Mononuclear cell (primary cell): ENCODE results near the gene ABCC8. TPM values are rescaled to one million over a fixed set of nuclear protein-coding genes. Genes with fewer than 3 reads are reported as not detected.

Experiments
- H3K27me3 ChIP-seq: 2 replicates; pipeline ENCODE4 v1.6.0; 2011; ENCODE audit warnings: low read length, control low read depth; ENCODE audit not compliant: insufficient read depth
- H3K4me1 ChIP-seq: 2 replicates; pipeline ENCODE4 v1.5.1; 2011; ENCODE audit warnings: mild to moderate bottlenecking, low read length, control low read depth; ENCODE audit not compliant: insufficient read depth
- H3K4me3 ChIP-seq: 2 replicates; pipeline ENCODE4 v1.5.1; 2011; ENCODE audit warnings: mild to moderate bottlenecking, low read length, moderate library complexity
- H3K9me3 ChIP-seq: 2 replicates; pipeline ENCODE4 v1.5.1; 2011; ENCODE audit warnings: low read depth, mild to moderate bottlenecking, control low read depth, low read length
- total RNA-seq: library from RNA; depleted of rRNA; stranded (reverse); fragments of >200 nt; gene quantifications from one replicate; pipeline ENCODE4 v1.2.3, GENCODE V29; 2012

The ABCC8 gene
- under 0.01 TPM for total RNA-seq

- Histone ChIP-seq H3K27me3 (peaks cover 42% of the 10 kb centered on the region), H3K4me3 (no peak within 1 kb of the TSS), H3K4me1 (no peaks in the 10 kb centered on the region), H3K9me3 (no peaks in the 10 kb centered on the region)
These were observed at the start of gene ABCC8 for GRCh38 chr11:17476317-17477083. Gene ABCC8, minus strand, starts transcription at chr11:17476845. Its CDS starts 69 bp downstream, at chr11:17476776.

- Histone ChIP-seq H3K27me3 (no peaks in the 10 kb centered on the region), H3K9me3 (no peaks in the 10 kb centered on the region), H3K4me3 (no peak overlapping the region), H3K4me1 (no peaks in the 10 kb centered on the region)
These were observed 49.7 kb upstream of the ABCC8 start for GRCh38 chr11:17526326-17526725.

- no peaks in the 10 kb centered on the region for H3K27me3 ChIP-seq
- H3K4me3 ChIP-seq = no peak overlapping the region
- no peaks in the 10 kb centered on the region for H3K9me3 ChIP-seq
- no peaks in the 10 kb centered on the region for H3K4me1 ChIP-seq
These were observed 48.9 kb upstream of the ABCC8 start for GRCh38 chr11:17525570-17525969.

GRCh38 chr11:17524221-17524620 is 47.6 kb upstream of the ABCC8 start:
- Histone ChIP-seq H3K4me1 (no peaks in the 10 kb centered on the region), H3K27me3 (no peaks in the 10 kb centered on the region), H3K9me3 (no peaks in the 10 kb centered on the region), H3K4me3 (no peak overlapping the region)

- no peaks in the 10 kb centered on the region for H3K9me3 ChIP-seq
- no peaks in the 10 kb centered on the region for H3K27me3 ChIP-seq
- no peaks in the 10 kb centered on the region for H3K4me1 ChIP-seq
- H3K4me3 ChIP-seq = no peak overlapping the region
These were observed 46.0 kb upstream of the ABCC8 start for GRCh38 chr11:17522655-17523054.

GRCh38 chr11:17521106-17521900 is 44.7 kb upstream of the ABCC8 start:
- H3K9me3 ChIP-seq = no peaks in the 10 kb centered on the region
- no peaks in the 10 kb centered on the region for H3K4me1 ChIP-seq
- H3K4me3 ChIP-seq = no peak overlapping the region
- no peaks in the 10 kb centered on the region for H3K27me3 ChIP-seq

GRCh38 chr11:17519061-17519885 is 42.6 kb upstream of the ABCC8 start:
- Histone ChIP-seq H3K9me3 (no peaks in the 10 kb centered on the region), H3K4me3 (no peak overlapping the region), H3K4me1 (no peaks in the 10 kb centered on the region), H3K27me3 (no peaks in the 10 kb centered on the region)

- H3K4me3 ChIP-seq = no peak overlapping the region
- H3K9me3 ChIP-seq = no peaks in the 10 kb centered on the region
- H3K27me3 ChIP-seq = no peaks in the 10 kb centered on the region
- H3K4me1 ChIP-seq = no peaks in the 10 kb centered on the region
These were observed 41.7 kb upstream of the ABCC8 start for GRCh38 chr11:17518366-17518765.

- Histone ChIP-seq H3K4me3 (no peak overlapping the region), H3K4me1 (no peaks in the 10 kb centered on the region), H3K27me3 (no peaks in the 10 kb centered on the region), H3K9me3 (no peaks in the 10 kb centered on the region)
These were observed 40.5 kb upstream of the ABCC8 start for GRCh38 chr11:17517186-17517585.

GRCh38 chr11:17516551-17517150 is 40.0 kb upstream of the ABCC8 start:
- Histone ChIP-seq H3K4me3 (no peak overlapping the region), H3K9me3 (no peaks in the 10 kb centered on the region), H3K4me1 (no peaks in the 10 kb centered on the region), H3K27me3 (no peaks in the 10 kb centered on the region)

- no peaks in the 10 kb centered on the region for H3K9me3 ChIP-seq
- H3K4me1 ChIP-seq = no peaks in the 10 kb centered on the region
- H3K27me3 ChIP-seq = no peaks in the 10 kb centered on the region
- no peak overlapping the region for H3K4me3 ChIP-seq
These were observed 39.0 kb upstream of the ABCC8 start for GRCh38 chr11:17515443-17516176.

GRCh38 chr11:17514476-17514875 is 37.8 kb upstream of the ABCC8 start:
- no peak overlapping the region for H3K4me3 ChIP-seq
- H3K27me3 ChIP-seq = no peaks in the 10 kb centered on the region
- no peaks in the 10 kb centered on the region for H3K9me3 ChIP-seq
- H3K4me1 ChIP-seq = no peaks in the 10 kb centered on the region

- Histone ChIP-seq H3K27me3 (no peaks in the 10 kb centered on the region), H3K4me1 (no peaks in the 10 kb centered on the region), H3K9me3 (no peaks in the 10 kb centered on the region), H3K4me3 (no peak overlapping the region)
These were observed 37.2 kb upstream of the ABCC8 start for GRCh38 chr11:17513853-17514252.

- Histone ChIP-seq H3K4me1 (no peaks in the 10 kb centered on the region), H3K4me3 (no peak overlapping the region), H3K27me3 (no peaks in the 10 kb centered on the region), H3K9me3 (no peaks in the 10 kb centered on the region)
These were observed 35.5 kb upstream of the ABCC8 start for GRCh38 chr11:17512101-17512500.
